Stimulated activated memory B cell treated with anti-CD40 and anti-IgM and Interleukin-4, amounts not matched to agents 10 μg/mL and 1 μg/mL and 100 μg/mL, for 72 hours (primary cell): ENCODE results near the gene GM2A.
"Not testable (repeated sequence)": the region's sequence is repeated elsewhere in the genome, so short reads cannot be mapped to it uniquely, and the experiment has no call there.

Experiments
- ATAC-seq: fragments of 150-1000 bp; cut with Tn5 transposase; 2 replicates; pipeline ENCODE4 v1.10.0; 2021
- H3K27ac Mint-ChIP-seq: one replicate; pipeline ENCODE4 v1.8.0; 2022; ENCODE audit warnings: mild to moderate bottlenecking, mixed read lengths
- H3K27me3 Mint-ChIP-seq: one replicate; pipeline ENCODE4 v1.8.0; 2022; ENCODE audit warnings: mixed read lengths
- H3K36me3 Mint-ChIP-seq: one replicate; pipeline ENCODE4 v1.8.0; 2022; ENCODE audit warnings: mixed read lengths
- H3K4me1 Mint-ChIP-seq: one replicate; pipeline ENCODE4 v1.8.0; 2022; ENCODE audit warnings: mixed read lengths
- H3K4me3 Mint-ChIP-seq: one replicate; pipeline ENCODE4 v1.8.0; 2022; ENCODE audit warnings: mild to moderate bottlenecking, moderate library complexity, mixed read lengths
- H3K9me3 Mint-ChIP-seq: one replicate; pipeline ENCODE4 v1.8.0; 2022; ENCODE audit warnings: mixed read lengths

Gene GM2A

GRCh38 chr5:151238303-151238741 is 14.7 kb upstream of the GM2A start:
- Mint-ChIP-seq H3K4me1 (peaks cover 85% of the 10 kb centered on the region), H3K4me3 (peak overlapping the region; percentile 76), H3K27ac (peak overlapping the region; percentile 69), H3K9me3 (no peaks in the 10 kb centered on the region), H3K27me3 (no peaks in the 10 kb centered on the region), H3K36me3 (no peaks in the 10 kb centered on the region)
- ATAC-seq, result peak; percentile 68

DNA sequence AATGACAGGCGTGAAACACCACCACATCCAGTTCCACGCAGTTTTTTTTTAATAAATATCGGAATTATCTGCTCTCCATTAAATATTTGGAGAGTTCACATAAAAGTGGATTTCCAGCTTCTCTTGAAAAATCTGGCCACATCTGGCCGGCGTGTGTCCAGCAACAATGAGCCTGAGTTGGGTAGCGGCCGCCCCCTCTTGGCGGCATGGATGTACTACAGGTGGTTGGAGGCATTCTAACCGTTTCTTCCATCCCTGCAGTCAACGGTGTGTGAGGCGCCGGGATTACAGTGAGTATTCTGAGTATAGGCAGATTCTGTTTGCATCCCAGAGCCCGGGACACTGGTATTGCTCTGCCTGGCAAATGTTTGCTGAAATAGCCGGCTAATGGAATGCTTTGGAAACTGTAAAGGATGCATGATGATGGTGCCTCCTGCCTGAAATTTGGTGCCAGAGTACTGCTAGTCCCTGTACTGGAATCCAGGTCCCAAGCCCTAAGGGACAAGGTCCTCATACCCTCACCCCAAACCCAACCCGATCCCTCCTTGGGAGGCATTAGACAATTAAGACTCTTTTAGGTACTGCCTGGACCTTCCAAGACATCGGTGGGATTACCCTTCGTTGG is 13.6 kb upstream of the GM2A start:
- H3K4me3 Mint-ChIP-seq, result peak overlapping the region; percentile 76
- no peaks in the 10 kb centered on the region for H3K27me3 Mint-ChIP-seq
- peaks cover 85% of the 10 kb centered on the region for H3K4me1 Mint-ChIP-seq
- H3K36me3 Mint-ChIP-seq, result no peaks in the 10 kb centered on the region
- ATAC-seq, result peak; percentile 48
- no peaks in the 10 kb centered on the region for H3K9me3 Mint-ChIP-seq
- H3K27ac Mint-ChIP-seq, result peak overlapping the region; percentile 69

GRCh38 chr5:151240268-151240835 is 12.6 kb upstream of the GM2A start:
- H3K27ac Mint-ChIP-seq, result peak overlapping the region; percentile 69
- H3K36me3 Mint-ChIP-seq, H3K4me3 Mint-ChIP-seq, ATAC-seq, H3K27me3 Mint-ChIP-seq, H3K9me3 Mint-ChIP-seq: not testable (repeated sequence)
- H3K4me1 Mint-ChIP-seq, result peaks cover 78% of the 10 kb centered on the region

- H3K27me3 Mint-ChIP-seq, result no peaks in the 10 kb centered on the region
- H3K27ac Mint-ChIP-seq, result peak overlapping the region; percentile 69
- no peak overlapping the region for H3K4me3 Mint-ChIP-seq
- peak; percentile 49 for ATAC-seq
- peaks cover 73% of the 10 kb centered on the region for H3K4me1 Mint-ChIP-seq
- H3K9me3 Mint-ChIP-seq, result no peaks in the 10 kb centered on the region
- no peaks in the 10 kb centered on the region for H3K36me3 Mint-ChIP-seq
Observed at GRCh38 chr5:151240924-151241635, 11.9 kb upstream of the GM2A start.

GRCh38 chr5:151243127-151243526 is 9.9 kb upstream of the GM2A start:
- no peaks in the 10 kb centered on the region for H3K9me3 Mint-ChIP-seq
- no peak for ATAC-seq
- peaks cover 65% of the 10 kb centered on the region for H3K4me1 Mint-ChIP-seq
- no peaks in the 10 kb centered on the region for H3K27me3 Mint-ChIP-seq
- H3K36me3 Mint-ChIP-seq, result no peaks in the 10 kb centered on the region
- no peak overlapping the region for H3K27ac Mint-ChIP-seq
- H3K4me3 Mint-ChIP-seq, result no peak overlapping the region

- H3K27ac Mint-ChIP-seq, result no peak overlapping the region
Observed at GRCh38 chr5:151243564-151243963, 9.4 kb upstream of the GM2A start.

GRCh38 chr5:151244206-151244605 is 8.8 kb upstream of the GM2A start:
- peaks cover 54% of the 10 kb centered on the region for H3K4me1 Mint-ChIP-seq
- H3K36me3 Mint-ChIP-seq, result no peaks in the 10 kb centered on the region
- H3K9me3 Mint-ChIP-seq, result no peaks in the 10 kb centered on the region
- no peak for ATAC-seq
- H3K27ac Mint-ChIP-seq, result no peak overlapping the region
- no peak overlapping the region for H3K4me3 Mint-ChIP-seq
- no peaks in the 10 kb centered on the region for H3K27me3 Mint-ChIP-seq

More at GRCh38 chr5:151243564-151243963, 9.4 kb upstream of the GM2A start:
- Mint-ChIP-seq H3K4me1 (peaks cover 60% of the 10 kb centered on the region), H3K36me3 (no peaks in the 10 kb centered on the region), H3K9me3 (no peaks in the 10 kb centered on the region), H3K27me3 (no peaks in the 10 kb centered on the region), H3K4me3 (no peak overlapping the region)
- no peak for ATAC-seq

GRCh38 chr5:151245680-151246219 is 7.2 kb upstream of the GM2A start:
- H3K27me3 Mint-ChIP-seq, result no peaks in the 10 kb centered on the region
- H3K4me1 Mint-ChIP-seq, result peaks cover 45% of the 10 kb centered on the region
- ATAC-seq, result no peak
- H3K27ac Mint-ChIP-seq, result no peak overlapping the region
- peaks cover 3% of the 10 kb centered on the region for H3K9me3 Mint-ChIP-seq
- peaks cover 6% of the 10 kb centered on the region for H3K36me3 Mint-ChIP-seq
- H3K4me3 Mint-ChIP-seq, result no peak overlapping the region

DNA sequence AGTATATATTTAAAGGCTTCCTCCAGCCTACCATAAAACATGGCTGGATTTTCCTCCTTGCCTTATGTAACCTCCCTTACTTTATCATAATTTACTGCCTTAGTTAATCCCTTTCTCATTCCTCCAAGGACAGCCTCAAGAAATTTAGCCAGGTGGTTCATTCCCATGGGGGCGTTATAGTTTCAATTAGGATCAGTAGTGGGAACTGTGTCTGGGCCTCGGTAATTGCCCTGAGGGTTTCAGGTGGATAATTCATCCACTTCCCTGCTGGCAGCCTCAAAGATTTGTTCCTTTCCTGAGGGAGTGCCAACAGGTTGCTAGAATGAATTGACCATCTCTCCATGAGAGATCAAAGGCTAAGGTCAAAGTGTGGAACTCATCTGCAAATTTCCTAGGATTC is 4.3 kb upstream of the GM2A start:
- Mint-ChIP-seq H3K4me1 (peaks cover 28% of the 10 kb centered on the region), H3K4me3 (no peak overlapping the region), H3K27me3 (no peaks in the 10 kb centered on the region)

GRCh38 chr5:151249281-151249680 is 3.7 kb upstream of the GM2A start:
- Mint-ChIP-seq H3K4me3 (no peak overlapping the region), H3K27ac (peak overlapping the region; percentile 67), H3K4me1 (peaks cover 28% of the 10 kb centered on the region), H3K36me3 (peaks cover 13% of the 10 kb centered on the region), H3K9me3 (peaks cover 3% of the 10 kb centered on the region), H3K27me3 (no peaks in the 10 kb centered on the region)
- no peak for ATAC-seq

More for the DNA sequence above, 4.3 kb upstream of the GM2A start:
- Mint-ChIP-seq H3K36me3 (peaks cover 9% of the 10 kb centered on the region), H3K27ac (peak overlapping the region; percentile 67), H3K9me3 (peaks cover 3% of the 10 kb centered on the region)
- ATAC-seq, result no peak

GRCh38 chr5:151250346-151251000 is 2.5 kb upstream of the GM2A start:
- H3K27ac Mint-ChIP-seq, result peak overlapping the region; percentile 59
- peaks cover 36% of the 10 kb centered on the region for H3K4me1 Mint-ChIP-seq
- H3K4me3 Mint-ChIP-seq, result no peak overlapping the region
- peaks cover 13% of the 10 kb centered on the region for H3K36me3 Mint-ChIP-seq
- no peaks in the 10 kb centered on the region for H3K27me3 Mint-ChIP-seq
- no peak for ATAC-seq
- peaks cover 3% of the 10 kb centered on the region for H3K9me3 Mint-ChIP-seq

- Mint-ChIP-seq H3K9me3 (peaks cover 3% of the 10 kb centered on the region), H3K4me3 (no peak overlapping the region), H3K4me1 (peaks cover 42% of the 10 kb centered on the region), H3K27ac (peak overlapping the region; percentile 59), H3K36me3 (peaks cover 13% of the 10 kb centered on the region), H3K27me3 (no peaks in the 10 kb centered on the region)
- ATAC-seq, result no peak
Observed at GRCh38 chr5:151251001-151251551, 1.9 kb upstream of the GM2A start.

DNA sequence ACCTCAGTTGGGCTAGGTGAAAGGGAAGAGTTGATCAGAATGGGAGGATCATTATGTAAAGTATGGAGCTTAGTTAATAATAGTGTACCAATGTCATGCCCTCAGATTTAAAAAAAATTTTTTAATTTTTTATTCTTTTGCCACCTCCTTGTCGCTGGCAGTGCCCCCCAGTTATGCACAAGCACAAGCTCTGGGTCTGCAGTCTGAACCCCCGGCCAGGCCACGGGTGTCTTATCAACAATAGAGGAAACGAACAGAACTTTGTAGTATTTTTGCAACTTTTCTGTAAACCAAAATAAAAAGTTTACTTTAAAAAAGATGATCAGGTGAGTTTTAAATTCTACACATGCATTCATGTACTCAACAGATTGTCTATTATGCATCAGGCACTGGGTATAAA is 1.4 kb upstream of the GM2A start:
- peaks cover 14% of the 10 kb centered on the region for H3K36me3 Mint-ChIP-seq
- ATAC-seq, result no peak
- peaks cover 3% of the 10 kb centered on the region for H3K9me3 Mint-ChIP-seq
- no peak overlapping the region for H3K27ac Mint-ChIP-seq
- peak overlapping the region; percentile 99 for H3K4me3 Mint-ChIP-seq
- no peaks in the 10 kb centered on the region for H3K27me3 Mint-ChIP-seq
- H3K4me1 Mint-ChIP-seq, result peaks cover 45% of the 10 kb centered on the region

GRCh38 chr5:151253605-151253950 is 593 bp downstream of the GM2A start:
- H3K27me3 Mint-ChIP-seq, result no peaks in the 10 kb centered on the region
- peaks cover 33% of the 10 kb centered on the region for H3K36me3 Mint-ChIP-seq
- peaks cover 65% of the 10 kb centered on the region for H3K4me1 Mint-ChIP-seq
- H3K9me3 Mint-ChIP-seq, result peaks cover 3% of the 10 kb centered on the region
- no peak for ATAC-seq
- H3K27ac Mint-ChIP-seq, result peak overlapping the region; percentile 87
- H3K4me3 Mint-ChIP-seq, result peak overlapping the region; percentile 99

DNA sequence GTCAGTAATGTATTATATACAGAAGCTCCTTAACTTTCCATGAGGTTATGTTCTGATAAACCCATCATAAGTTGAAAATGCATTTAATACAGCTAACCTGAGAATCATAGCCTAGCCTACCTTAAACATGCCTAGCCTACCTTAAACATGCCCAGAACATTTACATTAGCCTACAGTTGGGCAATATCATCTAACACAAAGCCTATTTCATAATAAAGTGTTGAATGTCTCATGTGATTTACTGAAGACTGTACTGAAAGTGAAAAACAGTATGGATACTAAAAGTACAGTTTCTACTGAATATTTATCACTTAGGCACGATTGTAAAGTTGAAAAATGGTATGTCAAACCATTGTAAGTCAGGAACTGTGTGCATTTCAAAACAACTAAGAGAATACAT is 1.6 kb downstream of the GM2A start:
- H3K27ac Mint-ChIP-seq, result peak overlapping the region; percentile 87
- H3K9me3 Mint-ChIP-seq, result peaks cover 3% of the 10 kb centered on the region
- H3K27me3 Mint-ChIP-seq, result no peaks in the 10 kb centered on the region
- H3K4me1 Mint-ChIP-seq, result peaks cover 74% of the 10 kb centered on the region
- ATAC-seq, result no peak
- peaks cover 43% of the 10 kb centered on the region for H3K36me3 Mint-ChIP-seq
- H3K4me3 Mint-ChIP-seq, result peak overlapping the region; percentile 99
